Stimulated activated CD4-positive, alpha-beta T cell treated with anti-CD3 and anti-CD28 coated beads, Interleukin-1b, Interleukin-23, amount 100 ng/mL, for 48 hours (primary cell): ENCODE data around the gene GJD2.

Experiments used
- DNase-seq: peaks from one replicate; pipeline ENCODE4 v3.0.0-alpha.2; 2020

Gene GJD2

GRCh38 chr15:34721802-34722438 lies 32.9 kb downstream of the GJD2 start:
- no peak for DNase-seq

- DNase-seq = no peak
Observed at GRCh38 chr15:34721157-34721801, 33.5 kb downstream of the GJD2 start.

GRCh38 chr15:34719695-34720094 lies 35.1 kb downstream of the GJD2 start:
- DNase-seq = no peak

- DNase-seq = no peak
Observed at GRCh38 chr15:34718681-34719665, 35.8 kb downstream of the GJD2 start.

GRCh38 chr15:34717729-34718128 lies 37.1 kb downstream of the GJD2 start:
- DNase-seq = no peak

GRCh38 chr15:34716111-34716510 lies 38.7 kb downstream of the GJD2 start:
- no peak for DNase-seq

- no peak for DNase-seq
Observed at GRCh38 chr15:34714476-34715121, 40.2 kb downstream of the GJD2 start.

GRCh38 chr15:34713635-34714034 lies 41.2 kb downstream of the GJD2 start:
- no peak for DNase-seq

GRCh38 chr15:34709866-34710265 lies 44.9 kb downstream of the GJD2 start:
- no peak for DNase-seq

- DNase-seq = no peak
Observed at GRCh38 chr15:34708422-34708821, 46.4 kb downstream of the GJD2 start.

- no peak for DNase-seq
Observed at GRCh38 chr15:34701536-34701935, 53.3 kb downstream of the GJD2 start.
